CMK (cell line): Measurements from ENCODE around the gene NTF4.

Source experiments
- DNase-seq: peaks from one replicate; pipeline ENCODE4 v3.0.0-alpha.2; 2010; ENCODE audit warnings: low read depth

The NTF4 gene

GRCh38 chr19:49064768-49065611 is at the start of gene NTF4:
Gene NTF4 (minus strand): TSS chr19:49064818. CDS start chr19:49061997, 2,821 bp downstream.
- no peak for DNase-seq

GRCh38 chr19:49113762-49114629 is 49.4 kb upstream of the NTF4 start, which contains the start of gene LIN7B:
Gene LIN7B (plus strand): TSS chr19:49114370. CDS start chr19:49114405, 35 bp downstream.
- DNase-seq = peak; percentile 68

- no peak for DNase-seq
These were observed 46.8 kb upstream of the NTF4 start for GRCh38 chr19:49111218-49111998.

GRCh38 chr19:49110567-49110966 is 45.9 kb upstream of the NTF4 start:
- DNase-seq = no peak

GRCh38 chr19:49109569-49110233 is 45.1 kb upstream of the NTF4 start:
- no peak for DNase-seq

- no peak for DNase-seq
These were observed 44.4 kb upstream of the NTF4 start for GRCh38 chr19:49109051-49109450.

GRCh38 chr19:49107625-49108459 is 43.2 kb upstream of the NTF4 start:
- DNase-seq = no peak

GRCh38 chr19:49106648-49107135 is 42.1 kb upstream of the NTF4 start:
- DNase-seq = no peak

- no peak for DNase-seq
These were observed 39.7 kb upstream of the NTF4 start for GRCh38 chr19:49104229-49104864.

- DNase-seq = no peak
These were observed 38.9 kb upstream of the NTF4 start for GRCh38 chr19:49103331-49104085.

- DNase-seq = no peak
These were observed 37.7 kb upstream of the NTF4 start for GRCh38 chr19:49102303-49102702.

GRCh38 chr19:49101160-49101559 is 36.5 kb upstream of the NTF4 start:
- no peak for DNase-seq

GRCh38 chr19:49098795-49099194 is 34.2 kb upstream of the NTF4 start:
- no peak for DNase-seq

GRCh38 chr19:49097453-49098288 is 33.1 kb upstream of the NTF4 start:
- peak; percentile 70 for DNase-seq

GRCh38 chr19:49094505-49095482 is 30.2 kb upstream of the NTF4 start:
- DNase-seq = no peak

- no peak for DNase-seq
These were observed 28.1 kb upstream of the NTF4 start for GRCh38 chr19:49092686-49093085.
